Measurements from ENCODE around the gene ATG4C. TPM values are rescaled to one million over a fixed set of nuclear protein-coding genes. Genes with fewer than 3 reads are reported as not detected.
"Not testable (repeated sequence)": the region's sequence is repeated elsewhere in the genome, so short reads cannot be mapped to it uniquely, and the experiment has no call there.

The ATG4C gene
- total RNA-seq, 6 experiments from 2014 or later = 9.4 to 11.7 (median 10.6) TPM

DNA sequence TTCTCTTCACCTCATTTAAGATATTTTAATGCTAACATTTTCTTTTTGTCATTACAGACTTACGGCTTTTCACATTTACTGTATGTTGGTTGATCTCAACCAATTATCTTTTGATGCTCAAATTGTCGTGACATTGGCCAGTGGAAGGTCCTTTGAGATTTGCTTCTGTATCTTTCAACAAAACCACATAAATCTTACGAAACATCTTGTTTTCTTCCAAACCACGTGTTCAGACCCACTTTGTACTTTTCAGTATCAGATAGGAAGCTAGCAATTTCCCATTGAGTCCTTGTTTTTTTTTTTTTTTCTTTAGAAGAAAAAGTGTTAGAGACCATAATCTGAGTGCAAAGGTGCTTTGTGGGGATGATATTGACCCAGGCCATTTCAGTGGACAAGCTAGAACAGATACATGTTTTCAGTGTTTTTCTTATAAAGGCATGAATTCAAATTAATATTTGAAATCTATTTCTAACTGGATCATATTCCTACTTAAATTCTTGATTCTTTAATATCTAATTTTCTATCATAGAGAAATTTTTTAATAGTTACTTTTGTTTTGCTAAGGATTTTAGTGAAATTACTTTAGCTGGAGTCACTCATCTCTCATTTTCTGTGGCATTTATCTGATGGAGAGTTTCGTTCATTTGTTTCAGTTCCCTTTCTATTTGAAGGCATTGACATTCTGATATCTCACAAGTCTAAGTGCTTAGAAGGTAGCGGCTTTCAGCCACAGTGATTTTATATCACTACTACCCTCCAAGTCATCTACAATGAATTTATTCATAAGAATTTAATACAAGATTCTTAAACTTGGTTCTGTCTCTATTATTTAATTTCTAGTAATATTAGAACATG, 26.7 kb downstream of the ATG4C start:
- H3K4me1 Mint-ChIP-seq (ENCODE audit: low read depth) = no peaks in the 10 kb centered on the region
- H3K9me3 Mint-ChIP-seq = no peaks in the 10 kb centered on the region
- H3K36me3 Mint-ChIP-seq (ENCODE audit: low read depth) = peaks cover 13% of the 10 kb centered on the region
- H3K27ac Mint-ChIP-seq = no peak overlapping the region
- H3K27me3 Mint-ChIP-seq (ENCODE audit: insufficient read depth) = no peaks in the 10 kb centered on the region
- no peak for DNase-seq
- TF ChIP-seq, protein P1, sequence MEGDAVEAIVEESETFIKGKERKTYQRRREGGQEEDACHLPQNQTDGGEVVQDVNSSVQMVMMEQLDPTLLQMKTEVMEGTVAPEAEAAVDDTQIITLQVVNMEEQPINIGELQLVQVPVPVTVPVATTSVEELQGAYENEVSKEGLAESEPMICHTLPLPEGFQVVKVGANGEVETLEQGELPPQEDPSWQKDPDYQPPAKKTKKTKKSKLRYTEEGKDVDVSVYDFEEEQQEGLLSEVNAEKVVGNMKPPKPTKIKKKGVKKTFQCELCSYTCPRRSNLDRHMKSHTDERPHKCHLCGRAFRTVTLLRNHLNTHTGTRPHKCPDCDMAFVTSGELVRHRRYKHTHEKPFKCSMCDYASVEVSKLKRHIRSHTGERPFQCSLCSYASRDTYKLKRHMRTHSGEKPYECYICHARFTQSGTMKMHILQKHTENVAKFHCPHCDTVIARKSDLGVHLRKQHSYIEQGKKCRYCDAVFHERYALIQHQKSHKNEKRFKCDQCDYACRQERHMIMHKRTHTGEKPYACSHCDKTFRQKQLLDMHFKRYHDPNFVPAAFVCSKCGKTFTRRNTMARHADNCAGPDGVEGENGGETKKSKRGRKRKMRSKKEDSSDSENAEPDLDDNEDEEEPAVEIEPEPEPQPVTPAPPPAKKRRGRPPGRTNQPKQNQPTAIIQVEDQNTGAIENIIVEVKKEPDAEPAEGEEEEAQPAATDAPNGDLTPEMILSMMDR (IDR thresholded peaks at IDR 0.05) = no peak
- H3K4me3 Mint-ChIP-seq = no peak overlapping the region

DNA sequence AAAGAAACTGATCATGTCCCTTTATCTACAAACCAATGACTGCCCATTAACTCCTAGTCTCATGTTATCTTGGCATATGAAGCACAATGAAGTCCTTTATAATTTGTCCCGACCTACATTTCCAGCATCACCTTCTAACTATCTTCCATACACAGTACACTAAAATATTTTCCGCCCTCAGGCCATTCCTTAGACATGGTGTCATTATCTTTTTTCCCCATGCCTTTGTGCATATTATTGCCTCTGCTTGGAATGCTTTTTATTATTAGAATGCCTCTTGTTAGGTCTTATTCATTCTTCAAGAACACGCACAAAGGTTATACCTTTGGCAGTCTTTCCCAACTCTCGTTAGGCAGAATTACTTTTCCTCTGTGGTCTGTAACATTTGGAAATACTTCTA, 39.6 kb downstream of the ATG4C start:
- peak; percentile 15 for DNase-seq
- H3K27me3 Mint-ChIP-seq (ENCODE audit: insufficient read depth) = no peaks in the 10 kb centered on the region
- H3K27ac Mint-ChIP-seq = no peak overlapping the region; the same call in 1 of the 2 replicates

DNA sequence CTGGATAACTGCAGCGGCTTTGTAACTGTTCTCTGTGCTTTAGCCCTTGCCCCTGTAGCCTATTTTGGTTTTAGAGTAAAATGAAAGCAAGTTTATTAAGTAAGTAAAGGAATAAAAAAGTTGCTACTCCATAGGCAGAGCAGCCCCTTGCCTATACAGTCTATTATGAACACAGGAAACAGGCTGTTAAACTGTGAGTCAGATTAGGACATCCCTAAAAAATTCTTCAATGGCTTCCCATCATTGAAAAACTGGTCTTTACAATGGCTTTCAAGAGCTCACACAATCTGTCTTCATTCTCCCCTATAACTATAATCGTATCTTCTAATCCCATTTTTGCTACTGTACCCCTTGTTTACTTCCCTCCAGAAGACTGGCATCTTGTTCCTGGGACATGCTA, 43.0 kb downstream of the ATG4C start:
- H3K36me3 Mint-ChIP-seq (ENCODE audit: low read depth) = peaks cover 14% of the 10 kb centered on the region; the same call in 1 of the 2 replicates
- no peak overlapping the region for H3K4me3 Mint-ChIP-seq
- H3K27ac Mint-ChIP-seq = peak overlapping the region; percentile 15
- no peak for DNase-seq
- H3K4me1 Mint-ChIP-seq (ENCODE audit: low read depth) = peaks cover 28% of the 10 kb centered on the region
- no peaks in the 10 kb centered on the region for H3K9me3 Mint-ChIP-seq
- TF ChIP-seq, protein P1 (IDR thresholded peaks at IDR 0.05) = no peak
- H3K27me3 Mint-ChIP-seq (ENCODE audit: insufficient read depth) = no peaks in the 10 kb centered on the region

More for the DNA sequence above, 39.6 kb downstream of the ATG4C start:
- Mint-ChIP-seq H3K9me3 (no peaks in the 10 kb centered on the region), H3K36me3 (ENCODE audit: low read depth) (peaks cover 14% of the 10 kb centered on the region; the same call in 1 of the 2 replicates), H3K4me3 (no peak overlapping the region), H3K4me1 (ENCODE audit: low read depth) (peaks cover 28% of the 10 kb centered on the region)
- TF ChIP-seq, protein P1 (IDR thresholded peaks at IDR 0.05) = no peak

DNA sequence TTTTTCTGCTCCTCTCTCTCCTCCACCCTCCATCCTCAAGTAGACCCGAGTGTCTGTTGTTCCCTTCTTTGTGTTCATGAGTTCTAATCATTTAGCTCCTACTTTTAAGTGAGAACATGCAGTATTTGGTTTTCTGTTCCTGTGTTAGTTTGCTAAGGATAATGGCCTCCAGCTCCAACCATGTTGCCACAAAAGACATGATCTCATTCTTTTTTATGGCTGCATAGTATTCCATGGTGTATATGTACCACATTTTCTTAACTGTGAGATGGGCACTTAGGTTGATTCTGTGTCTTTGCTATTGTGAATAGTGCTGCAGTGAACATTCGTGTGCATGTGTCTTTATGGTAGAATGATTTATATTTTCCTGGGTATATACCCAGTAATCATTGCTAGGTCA, 43.9 kb downstream of the ATG4C start:
- H3K4me1 Mint-ChIP-seq (ENCODE audit: low read depth) = peaks cover 28% of the 10 kb centered on the region
- not testable (repeated sequence) for H3K4me3 Mint-ChIP-seq; H3K9me3 Mint-ChIP-seq; DNase-seq; H3K27me3 Mint-ChIP-seq (ENCODE audit: insufficient read depth); H3K27ac Mint-ChIP-seq
- H3K36me3 Mint-ChIP-seq (ENCODE audit: low read depth) = peaks cover 14% of the 10 kb centered on the region; the same call in 1 of the 2 replicates

DNA sequence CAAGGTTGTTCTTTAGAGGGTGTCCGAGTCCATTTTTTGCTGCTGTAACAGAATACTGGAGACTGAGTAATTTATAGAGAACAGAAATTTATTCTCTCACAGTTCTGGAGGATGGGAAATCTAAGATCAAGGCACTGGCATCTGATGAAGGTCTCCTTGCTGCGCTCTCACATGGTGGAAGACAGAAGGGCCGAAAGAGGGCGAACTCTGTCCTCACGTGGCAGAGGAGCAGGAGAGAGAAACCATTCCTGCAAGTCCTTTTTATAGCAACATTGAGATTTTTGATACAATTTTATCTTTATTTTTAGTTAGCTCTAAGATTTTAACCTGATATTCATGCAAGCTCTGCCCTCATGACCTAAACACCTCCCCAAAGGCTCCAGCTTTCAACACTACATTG, 48.3 kb downstream of the ATG4C start:
- Mint-ChIP-seq H3K36me3 (ENCODE audit: low read depth) (0 out of 2 replicates have a peak, but pooled peaks cover 6% of the 10 kb centered on the region), H3K4me3 (no peak overlapping the region), H3K27me3 (ENCODE audit: insufficient read depth) (no peaks in the 10 kb centered on the region), H3K9me3 (no peaks in the 10 kb centered on the region), H3K4me1 (ENCODE audit: low read depth) (peaks cover 6% of the 10 kb centered on the region), H3K27ac (no peak overlapping the region)
- DNase-seq = no peak
- TF ChIP-seq, protein P1 (IDR thresholded peaks at IDR 0.05) = no peak

DNA sequence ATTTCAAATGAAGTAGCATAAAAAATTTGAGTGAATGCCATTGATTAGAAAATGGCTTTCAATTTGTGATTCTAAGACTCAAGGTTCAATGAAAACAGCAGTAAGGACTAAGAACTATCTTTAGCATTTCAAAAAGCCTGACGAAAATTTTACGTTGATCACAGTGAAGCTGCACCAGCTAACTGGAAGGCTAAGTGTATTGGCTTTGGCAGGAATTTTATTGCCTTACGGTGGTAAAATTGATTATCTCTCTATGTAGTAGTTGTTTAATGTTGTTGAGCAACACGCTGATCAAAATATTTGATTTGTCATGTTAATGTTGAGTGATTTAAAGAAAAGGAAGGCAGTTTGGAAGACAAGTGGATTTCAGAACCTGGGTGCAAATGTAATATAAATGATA, 49.6 kb downstream of the ATG4C start:
- Mint-ChIP-seq H3K36me3 (ENCODE audit: low read depth) (no peaks in the 10 kb centered on the region), H3K9me3 (no peaks in the 10 kb centered on the region), H3K27me3 (ENCODE audit: insufficient read depth) (no peaks in the 10 kb centered on the region), H3K4me1 (ENCODE audit: low read depth) (no peaks in the 10 kb centered on the region), H3K4me3 (no peak overlapping the region), H3K27ac (no peak overlapping the region)
- TF ChIP-seq, protein P1 (IDR thresholded peaks at IDR 0.05) = no peak
- no peak for DNase-seq
